ENCODE data around the gene NCMAP. TPM values are rescaled to one million over a fixed set of nuclear protein-coding genes. Genes with fewer than 3 reads are reported as not detected.
A peak's percentile ranks its signal among the peaks of the same experiment; 100 is the strongest.

NCMAP gene
- total RNA-seq, 1 experiment from 2014 or later, result 0.33 TPM

GRCh38 chr1:24558455-24558854 is 2.6 kb downstream of the NCMAP start:
- in situ Hi-C loops (cut with HindIII; ENCODE audit: low pct_unique_long_range_greater_than_20kb, low sequenced_read_pairs), result no loop called here
- intact Hi-C loops (cut with micrococcal nuclease; ENCODE audit: unreplicated experiment), result no loop called here
- Histone ChIP-seq H3K9me3 (ENCODE audit: control insufficient read depth, insufficient read depth, low read depth, low read length) (no peaks in the 10 kb centered on the region), H3K4me1 (ENCODE audit: control insufficient read depth, insufficient read depth, low read length) (peaks cover 14% of the 10 kb centered on the region), H3K36me3 (ENCODE audit: control insufficient read depth, insufficient read depth, low read length) (no peaks in the 10 kb centered on the region), H3K27ac (ENCODE audit: low read length) (no peak overlapping the region), H3K4me3 (ENCODE audit: low read depth in 2 of 2, low read length in 2 of 2) (no peak overlapping the region), H3K27me3 (ENCODE audit: control insufficient read depth, insufficient read depth, low read length) (no peaks in the 10 kb centered on the region)
- no peak for DNase-seq (ENCODE audit: low read depth, low spot score)
- BruUV-seq (replicated peaks), result no TSS peak
- ATAC-seq, result no peak
- ChIA-PET CTCF (interaction anchor here (0.6 to 0.8 kb wide), 2 partner anchors 67 to 78 kb away, joined by 4 to 5 read pairs; no protein-coding TSS in a partner anchor), POLR2A (no interaction called here)
- TF ChIP-seq REST (IDR thresholded peaks at IDR 0.05; ENCODE audit: insufficient read depth in 1 of 2, low read depth in 2 of 2, low read length in 1 of 2), result no peak
- TF ChIP-seq SIN3A (IDR thresholded peaks at IDR 0.05; ENCODE audit: borderline replicate concordance, insufficient read depth, low read depth, low read length), result no peak
- TF ChIP-seq CTCF (IDR thresholded peaks at IDR 0.05), result no peak
- TF ChIP-seq POLR2AphosphoS5 (IDR thresholded peaks at IDR 0.05; ENCODE audit: low read depth, low read length), result no peak
- no peak for TF ChIP-seq TCF7L2 (IDR thresholded peaks at IDR 0.05; ENCODE audit: low read depth, low read length)

GRCh38 chr1:24558902-24559791 is 3.3 kb downstream of the NCMAP start:
- Histone ChIP-seq H3K9me3 (ENCODE audit: control insufficient read depth, insufficient read depth, low read depth, low read length) (no peaks in the 10 kb centered on the region), H3K36me3 (ENCODE audit: control insufficient read depth, insufficient read depth, low read length) (no peaks in the 10 kb centered on the region), H3K4me3 (ENCODE audit: low read depth in 2 of 2, low read length in 2 of 2) (no peak overlapping the region), H3K27me3 (ENCODE audit: control insufficient read depth, insufficient read depth, low read length) (no peaks in the 10 kb centered on the region), H3K4me1 (ENCODE audit: control insufficient read depth, insufficient read depth, low read length) (peaks cover 14% of the 10 kb centered on the region), H3K27ac (ENCODE audit: low read length) (no peak overlapping the region)
- CTCF ChIA-PET, result interaction anchor here (0.6 kb wide), 1 partner anchor 67 kb away, joined by 5 read pairs; no protein-coding TSS in a partner anchor
- BruUV-seq (replicated peaks), result no TSS peak
- ATAC-seq (peak; percentile 78), DNase-seq (ENCODE audit: low read depth, low spot score) (peak; percentile 42)
- no peak for TF ChIP-seq CTCF (IDR thresholded peaks at IDR 0.05)
- TF ChIP-seq TCF7L2 (IDR thresholded peaks at IDR 0.05; ENCODE audit: low read depth, low read length), result no peak
- TF ChIP-seq SIN3A (IDR thresholded peaks at IDR 0.05; ENCODE audit: borderline replicate concordance, insufficient read depth, low read depth, low read length), result no peak
- in situ Hi-C loops (cut with HindIII; ENCODE audit: low pct_unique_long_range_greater_than_20kb, low sequenced_read_pairs) (no loop called here), intact Hi-C loops (cut with micrococcal nuclease; ENCODE audit: unreplicated experiment) (no loop called here)
- POLR2A ChIA-PET, result no interaction called here

Measured in Panc1 (cell line).